ENCODE measurements around the gene ZNF792. TPM values are rescaled to one million over a fixed set of nuclear protein-coding genes. Genes with fewer than 3 reads are reported as not detected.

The ZNF792 gene
- polyA plus RNA-seq, 2 of the 4 experiments (the other 2 are of a cell fraction), result 2.0 to 3.7 TPM

DNA sequence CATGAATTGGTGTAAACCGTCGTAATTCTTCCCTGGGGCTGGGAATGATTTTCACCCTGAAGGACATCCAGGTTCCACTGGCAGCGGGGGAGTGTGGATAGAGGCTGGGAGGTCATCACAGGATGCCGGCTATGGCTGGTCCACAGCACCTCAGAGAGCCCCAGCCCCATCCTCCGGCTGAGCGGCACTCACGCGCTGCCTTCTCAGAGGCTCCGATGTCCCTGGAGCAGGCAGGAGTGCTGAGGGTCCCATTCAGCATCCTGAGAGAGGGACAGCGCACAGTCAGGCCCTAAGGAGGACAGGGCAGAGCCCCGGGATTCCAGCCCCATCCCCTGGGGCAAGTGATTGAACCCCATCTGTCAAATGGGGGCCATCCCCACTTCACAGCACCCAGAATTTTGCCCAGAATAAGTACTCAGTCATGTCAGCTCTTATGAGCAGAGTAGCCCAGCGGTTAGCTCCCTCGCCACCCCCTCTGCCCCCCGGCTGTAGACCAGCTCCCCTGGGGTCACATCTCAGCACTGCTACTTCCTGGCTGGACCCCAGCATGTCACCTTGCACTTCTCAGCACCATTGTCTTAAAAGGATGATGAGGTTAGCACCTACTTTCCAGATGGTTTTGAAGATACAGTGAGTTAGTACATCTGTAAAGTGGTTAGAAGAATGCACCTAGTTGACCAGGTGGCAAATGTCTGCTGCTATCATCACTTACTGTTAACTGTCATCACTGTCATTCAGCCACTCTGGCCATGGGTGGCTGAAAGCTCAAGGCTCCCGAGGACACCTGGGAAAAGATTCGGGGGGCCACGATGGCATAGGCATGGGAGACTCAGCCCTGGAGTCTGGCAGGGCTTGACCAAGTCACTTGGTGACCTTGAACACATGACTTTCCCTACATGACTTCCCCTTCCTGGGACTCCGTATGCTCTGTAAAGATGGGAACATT is 48.0 kb upstream of the ZNF792 start (continued):
- TF ChIP-seq MAFK (IDR thresholded peaks at IDR 0.05; ENCODE audit: partially characterized antibody) (no peak), EHMT2 (IDR thresholded peaks at IDR 0.05; ENCODE audit: low read depth) (no peak), USF2 (IDR thresholded peaks at IDR 0.05) (no peak)

- WGBS (ENCODE audit: missing lambda C conversion rate), result 94% methylated on average over 13 of the region's 13 CpGs
- Histone ChIP-seq H3K9me3 (no peaks in the 10 kb centered on the region), H3K4me2 (no peak overlapping the region), H3K4me3 (no peak overlapping the region), H3K4me1 (peaks cover 43% of the 10 kb centered on the region), H3K27ac (peak overlapping the region in 1 of 2 experiments; percentile 42; a peak in 3 of 6 replicates)
- ATAC-seq (no peak), DNase-seq (ENCODE audit: low read depth in 1 of 2, low spot score in 1 of 2) (no peak), FAIRE-seq (no peak)
- TF ChIP-seq ZC3H11A (IDR thresholded peaks at IDR 0.05), result no peak
- TF ChIP-seq, protein P1, sequence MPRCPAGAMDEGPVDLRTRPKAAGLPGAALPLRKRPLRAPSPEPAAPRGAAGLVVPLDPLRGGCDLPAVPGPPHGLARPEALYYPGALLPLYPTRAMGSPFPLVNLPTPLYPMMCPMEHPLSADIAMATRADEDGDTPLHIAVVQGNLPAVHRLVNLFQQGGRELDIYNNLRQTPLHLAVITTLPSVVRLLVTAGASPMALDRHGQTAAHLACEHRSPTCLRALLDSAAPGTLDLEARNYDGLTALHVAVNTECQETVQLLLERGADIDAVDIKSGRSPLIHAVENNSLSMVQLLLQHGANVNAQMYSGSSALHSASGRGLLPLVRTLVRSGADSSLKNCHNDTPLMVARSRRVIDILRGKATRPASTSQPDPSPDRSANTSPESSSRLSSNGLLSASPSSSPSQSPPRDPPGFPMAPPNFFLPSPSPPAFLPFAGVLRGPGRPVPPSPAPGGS (IDR thresholded peaks at IDR 0.05), result peak; percentile 25; the same call in 1 of the 3 replicates
- ChIA-PET CTCF (interaction anchor here (5.3 to 61.4 kb wide), 3 partner anchors 1 to 33 kb away, joined by 29 to 1860 read pairs (median 1860); partner anchors contain the start of genes GRAMD1A, SCN1B and ZNF792), POLR2A (interaction anchor here (1.0 to 2.1 kb wide), 2 partner anchors 10 kb away, joined by 3 to 7 read pairs; no protein-coding TSS in a partner anchor)
Observed at GRCh38 chr19:35011091-35011689, 47.2 kb upstream of the ZNF792 start.

DNA sequence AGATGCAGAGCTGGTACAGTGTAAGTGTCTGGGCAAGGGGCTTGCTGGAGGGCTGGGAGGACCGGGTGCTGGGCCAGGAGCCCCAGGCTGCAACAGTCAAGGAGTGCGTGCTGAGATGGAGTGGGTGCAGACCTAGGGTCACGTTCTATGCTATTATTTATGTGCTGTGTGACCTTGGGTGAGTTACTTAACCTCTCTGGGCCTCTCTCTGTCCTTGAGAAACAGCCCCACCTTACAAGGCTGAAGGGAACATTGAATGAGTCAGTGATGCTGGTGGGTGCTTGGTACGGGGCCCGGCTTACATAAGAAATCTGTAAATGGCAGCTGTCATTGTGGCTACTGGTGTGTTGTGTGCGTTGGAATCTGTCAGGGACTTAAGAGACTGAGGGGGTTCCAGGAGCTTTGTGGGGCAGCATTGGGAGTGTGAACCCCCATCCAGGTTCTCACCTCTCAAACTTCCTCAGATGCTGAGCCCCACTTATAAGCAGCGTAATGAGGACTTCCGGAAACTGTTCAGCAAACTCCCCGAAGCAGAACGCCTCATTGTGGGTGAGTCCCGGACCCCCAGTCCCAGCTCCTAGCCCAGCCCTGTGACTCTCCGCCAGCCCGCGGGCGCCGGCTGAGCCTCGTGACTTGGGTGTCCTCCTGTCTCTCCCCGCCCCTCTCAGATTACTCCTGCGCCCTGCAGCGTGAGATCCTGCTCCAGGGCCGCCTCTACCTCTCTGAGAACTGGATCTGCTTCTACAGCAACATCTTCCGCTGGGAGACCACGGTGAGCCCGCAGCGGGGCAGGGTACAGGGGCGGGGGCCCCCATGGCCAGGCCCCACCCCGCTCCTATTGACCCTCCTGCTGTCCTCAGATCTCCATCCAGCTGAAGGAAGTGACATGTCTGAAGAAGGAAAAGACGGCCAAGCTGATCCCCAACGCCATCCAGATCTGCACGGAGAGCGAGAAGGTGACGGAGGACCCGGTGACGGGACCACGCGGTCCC is 45.7 kb upstream of the ZNF792 start:
- DNase-seq (ENCODE audit: low read depth in 1 of 2, low spot score in 1 of 2), result no peak
- CTCF ChIA-PET, result interaction anchor here (1.2 to 61.4 kb wide), 7 partner anchors 2 to 132 kb away, joined by 3 to 1860 read pairs (median 11); partner anchors contain the start of genes GRAMD1A, LGI4, SCN1B and ZNF792
- WGBS (ENCODE audit: missing lambda C conversion rate), result 94% methylated on average over 36 of the region's 36 CpGs
- POLR2A ChIA-PET, result interaction anchor here (1.0 to 2.0 kb wide), 2 partner anchors 10 to 12 kb away, joined by 3 to 8 read pairs; partner anchors contain the start of gene GRAMD1A
- H3K4me2 ChIP-seq, result no peak overlapping the region
- FAIRE-seq, result no peak
- no peak for ATAC-seq
- H3K9me3 ChIP-seq, result no peaks in the 10 kb centered on the region
- peaks cover 57% of the 10 kb centered on the region for H3K4me1 ChIP-seq
- no peak overlapping the region for H3K4me3 ChIP-seq
- TF ChIP-seq HOXB13 (CRISPR knock-in tag; IDR thresholded peaks at IDR 0.05; ENCODE audit: low read depth), result no peak
- TF ChIP-seq CHD4 (IDR thresholded peaks at IDR 0.05; ENCODE audit: borderline replicate concordance), result no peak
- TF ChIP-seq ELK1 (IDR thresholded peaks at IDR 0.05; ENCODE audit: low read depth, low read length), result no peak
- TF ChIP-seq GATA3 (IDR thresholded peaks at IDR 0.05; ENCODE audit: borderline replicate concordance), result no peak
- 0 out of 2 replicates have a peak, but pooled peaks have one; percentile 28 for TF ChIP-seq RARB (CRISPR knock-in tag; IDR thresholded peaks at IDR 0.05)
- TF ChIP-seq TFCP2L1 (CRISPR knock-in tag; IDR thresholded peaks at IDR 0.05), result no peak
- TF ChIP-seq POLR2A (IDR thresholded peaks at IDR 0.05; ENCODE audit: low read length), result no peak
- TF ChIP-seq MAFK (IDR thresholded peaks at IDR 0.05; ENCODE audit: partially characterized antibody), result no peak
- no peak for TF ChIP-seq RNF2 (IDR thresholded peaks at IDR 0.05; ENCODE audit: borderline replicate concordance, low read depth)
- TF ChIP-seq ESRRA (IDR thresholded peaks at IDR 0.05; ENCODE audit: borderline replicate concordance, low read length), result 0 out of 2 replicates have a peak, but pooled peaks have one; percentile 15
- TF ChIP-seq POLR2AphosphoS2 (conservative IDR thresholded peaks at IDR 0.05; ENCODE audit: low read length), result no peak
- no peak for TF ChIP-seq RFX5 (IDR thresholded peaks at IDR 0.05)
- TF ChIP-seq BHLHE40 (IDR thresholded peaks at IDR 0.05; ENCODE audit: low read depth, low read length), result no peak
- no peak for TF ChIP-seq FOSL2 (IDR thresholded peaks at IDR 0.05)
- TF ChIP-seq FOSL2 (CRISPR knock-in tag; IDR thresholded peaks at IDR 0.05), result 0 out of 2 replicates have a peak, but pooled peaks have one; percentile 13
- TF ChIP-seq ZFP36 (IDR thresholded peaks at IDR 0.05; ENCODE audit: borderline replicate concordance, partially characterized antibody), result peak; percentile 92
- no peak for TF ChIP-seq KDM1A (IDR thresholded peaks at IDR 0.05; ENCODE audit: low read depth)
- 0 out of 5 replicates have a peak, but pooled peaks of 1 of the 2 experiments have one; percentile 35 for TF ChIP-seq JUN (IDR thresholded peaks at IDR 0.05)
- no peak for TF ChIP-seq CBX2 (IDR thresholded peaks at IDR 0.05; ENCODE audit: borderline replicate concordance, low read depth)
- peak overlapping the region; percentile 93 to 94; a peak in 5 of 6 replicates for H3K27ac ChIP-seq
